Measurements from ENCODE around the gene RSPH10B.
"Not testable (repeated sequence)": the region's sequence is repeated elsewhere in the genome, so short reads cannot be mapped to it uniquely, and the experiment has no call there.

The RSPH10B gene

GRCh38 chr7:5926263-5926870 is 44.1 kb downstream of the RSPH10B start:
- DNase-seq (ENCODE audit: low spot score), result not testable (repeated sequence)

DNA sequence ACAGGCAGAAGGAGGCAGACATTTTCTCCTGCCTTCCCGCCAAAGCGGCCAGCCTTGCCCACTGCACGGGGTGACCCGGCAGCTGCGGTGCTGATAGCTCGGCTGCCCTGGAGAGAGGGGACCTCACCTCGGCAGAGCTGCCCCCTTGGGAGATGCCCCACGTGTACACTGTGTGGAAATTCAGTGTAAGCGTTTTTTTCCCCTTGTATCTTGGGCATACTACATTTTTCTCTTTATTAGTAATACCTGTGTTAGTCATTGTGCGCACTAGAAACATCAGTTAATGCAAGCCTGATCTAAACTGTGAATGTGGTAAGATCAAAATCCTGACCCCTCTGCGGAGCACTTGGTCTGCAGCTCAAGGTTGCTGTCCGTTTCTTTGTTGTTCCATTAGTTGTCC is 45.9 kb downstream of the RSPH10B start:
- not testable (repeated sequence) for DNase-seq (ENCODE audit: low spot score)

GRCh38 chr7:5924180-5924579 is 46.3 kb downstream of the RSPH10B start:
- DNase-seq (ENCODE audit: low spot score), result not testable (repeated sequence)

DNA sequence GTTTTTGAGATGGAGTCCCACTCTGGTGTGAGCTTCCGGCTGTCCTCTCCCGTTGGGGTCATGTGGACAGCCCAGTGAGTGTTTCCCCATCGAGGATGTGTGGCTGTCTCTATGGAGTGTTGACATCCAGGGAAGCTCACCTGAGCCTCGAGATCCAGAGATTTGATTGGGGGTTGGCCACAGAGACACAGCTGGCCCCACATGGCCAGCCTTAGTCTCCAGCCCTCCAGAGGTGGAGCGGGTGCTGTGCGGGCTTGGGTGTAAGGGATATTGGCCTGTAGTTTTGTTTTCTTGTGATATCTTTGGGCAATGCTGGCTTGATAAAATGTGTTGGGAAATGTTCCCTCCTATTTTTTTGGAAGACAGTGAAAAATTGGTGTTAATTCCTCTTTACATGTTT is 54.0 kb downstream of the RSPH10B start:
- not testable (repeated sequence) for DNase-seq (ENCODE audit: low spot score)

- DNase-seq (ENCODE audit: low spot score), result not testable (repeated sequence)
These were observed 61.7 kb downstream of the RSPH10B start for GRCh38 chr7:5908835-5909234.

DNA sequence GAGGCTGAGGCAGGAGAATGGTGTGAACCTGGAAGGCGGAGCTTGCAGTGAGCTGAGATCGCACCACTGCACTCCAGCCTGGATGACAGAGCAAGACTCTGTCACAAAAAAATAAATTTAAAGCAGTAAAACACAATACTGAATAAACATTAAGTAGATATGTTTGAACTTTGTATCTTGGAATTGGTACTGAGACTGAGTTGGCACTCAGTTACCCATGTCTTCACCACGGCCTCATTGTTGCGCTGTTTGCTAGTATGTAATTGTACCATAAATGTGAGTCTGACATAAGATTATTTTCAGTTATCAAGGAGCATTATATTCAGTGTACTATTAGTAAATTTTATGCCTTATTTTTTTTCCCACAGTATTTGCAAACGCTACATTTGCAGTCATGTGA is 65.8 kb downstream of the RSPH10B start:
- not testable (repeated sequence) for DNase-seq (ENCODE audit: low spot score)

DNA sequence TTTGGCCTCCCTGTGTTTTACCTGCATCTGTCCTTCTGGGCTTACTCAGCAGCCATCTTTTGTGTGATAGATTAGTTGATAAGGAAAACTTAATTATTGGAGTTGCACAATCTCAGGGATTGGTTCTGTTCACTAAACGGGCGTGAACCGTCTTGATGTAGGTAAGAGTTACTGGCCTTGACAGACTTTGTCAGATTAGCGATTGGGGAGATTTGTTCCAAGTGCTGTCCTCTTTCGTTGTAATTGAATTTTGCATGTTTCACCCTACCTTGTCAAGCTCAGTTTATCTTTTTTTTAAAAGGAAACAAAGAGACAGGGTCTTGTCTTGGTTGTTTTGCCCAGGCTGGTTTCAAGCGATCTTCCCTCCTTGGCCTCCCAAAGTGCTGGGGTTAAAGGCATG is 67.5 kb downstream of the RSPH10B start:
- not testable (repeated sequence) for DNase-seq (ENCODE audit: low spot score)

- DNase-seq (ENCODE audit: low spot score), result peak; percentile 24
These were observed 71.8 kb downstream of the RSPH10B start, which contains the start of gene CCZ1 for GRCh38 chr7:5898480-5899224. Gene CCZ1 (plus strand): TSS chr7:5898733. CDS start chr7:5898800, 67 bp downstream.

GRCh38 chr7:5897369-5897919 is 73.0 kb downstream of the RSPH10B start:
- not testable (repeated sequence) for DNase-seq (ENCODE audit: low spot score)

- no peak for DNase-seq (ENCODE audit: low spot score)
These were observed 78.0 kb downstream of the RSPH10B start for GRCh38 chr7:5892498-5892897.

DNA sequence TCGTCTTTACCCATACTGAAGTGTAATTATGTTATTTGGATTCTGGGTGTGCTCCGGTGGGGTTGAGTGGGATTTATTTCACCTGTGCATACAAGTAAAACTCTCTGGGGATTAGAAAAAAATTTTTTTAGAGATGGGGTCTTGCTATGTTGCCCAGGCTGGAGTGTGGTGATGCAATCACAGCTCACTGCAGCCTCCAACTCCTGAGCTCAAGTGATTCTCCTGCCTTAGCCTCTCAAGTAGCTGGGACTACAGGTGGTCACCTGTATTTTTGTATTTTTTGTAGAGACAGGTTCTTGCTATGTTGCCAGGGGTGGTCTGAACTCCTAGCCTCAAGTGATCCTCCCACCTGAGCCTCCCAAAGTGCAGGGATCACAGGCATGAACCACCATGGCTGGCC is 80.2 kb downstream of the RSPH10B start:
- not testable (repeated sequence) for DNase-seq (ENCODE audit: low spot score)

DNA sequence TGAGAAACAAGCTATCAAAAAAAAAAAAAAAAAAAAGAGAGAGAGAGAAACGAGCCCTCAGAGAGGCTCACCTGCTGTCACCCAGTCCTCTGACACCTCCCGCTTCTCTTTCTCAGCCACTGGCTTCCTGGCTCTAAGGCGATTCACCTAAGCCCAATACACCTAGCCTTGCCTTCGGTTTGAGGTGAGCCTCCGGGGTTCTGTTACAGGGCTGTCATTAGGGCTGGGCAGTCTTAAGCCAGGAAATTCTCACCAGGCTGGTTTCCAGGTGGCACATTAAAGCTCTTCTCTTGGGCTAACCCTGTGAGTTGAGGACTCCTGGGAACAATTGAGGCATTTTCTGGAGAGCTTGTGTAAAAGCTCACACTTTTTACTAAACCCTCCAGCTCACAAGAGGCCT is 82.5 kb downstream of the RSPH10B start:
- not testable (repeated sequence) for DNase-seq (ENCODE audit: low spot score)

GRCh38 chr7:5884431-5884830 is 86.1 kb downstream of the RSPH10B start:
- peak; percentile 33 for DNase-seq (ENCODE audit: low spot score)

GRCh38 chr7:5880106-5880505 is 90.4 kb downstream of the RSPH10B start:
- DNase-seq (ENCODE audit: low spot score), result not testable (repeated sequence)

- DNase-seq (ENCODE audit: low spot score), result not testable (repeated sequence)
These were observed 90.9 kb downstream of the RSPH10B start for GRCh38 chr7:5879591-5879990.
